IgD-negative memory B cell (primary cell): ENCODE data around the gene RELN. TPM values are rescaled to one million over a fixed set of nuclear protein-coding genes. Genes with fewer than 3 reads are reported as not detected.
A peak's percentile ranks its signal among the peaks of the same experiment; 100 is the strongest.

Source experiments
- H3K27ac Mint-ChIP-seq, 3 donors: one replicate each; pipeline ENCODE4 v1.8.0; 2020 to 2022; ENCODE audit warnings: mild to moderate bottlenecking in 3 of 3, mixed read lengths in 3 of 3, moderate library complexity in 1 of 3
- H3K27me3 Mint-ChIP-seq: one replicate; pipeline ENCODE4 v1.8.0; 2021; ENCODE audit warnings: mixed read lengths
- H3K36me3 Mint-ChIP-seq: one replicate; pipeline ENCODE4 v1.8.0; 2020; ENCODE audit warnings: mild to moderate bottlenecking, mixed read lengths
- H3K4me1 Mint-ChIP-seq, 3 donors: one replicate each; pipeline ENCODE4 v1.8.0; 2020 to 2022; ENCODE audit warnings: mixed read lengths in 3 of 3, mild to moderate bottlenecking in 1 of 3
- H3K4me3 Mint-ChIP-seq, 4 donors: one replicate each; pipeline ENCODE4 v1.8.0; 2020 to 2022; ENCODE audit warnings: mild to moderate bottlenecking in 4 of 4, mixed read lengths in 4 of 4, moderate library complexity in 3 of 4
- H3K9me3 Mint-ChIP-seq, 3 donors: one replicate each; pipeline ENCODE4 v1.8.0; 2020 to 2021; ENCODE audit warnings: mixed read lengths in 3 of 3, mild to moderate bottlenecking in 1 of 3
- polyA plus RNA-seq: library from polyadenylated mRNA; unstranded; fragments of 300-500 nt; fragmentation: Illumina TruSeq; gene quantifications from one replicate; pipeline ENCODE4 v1.2.3, GENCODE V29; 2021

The RELN gene
- polyA plus RNA-seq, 1 donor from 2014 or later, result not detected

DNA sequence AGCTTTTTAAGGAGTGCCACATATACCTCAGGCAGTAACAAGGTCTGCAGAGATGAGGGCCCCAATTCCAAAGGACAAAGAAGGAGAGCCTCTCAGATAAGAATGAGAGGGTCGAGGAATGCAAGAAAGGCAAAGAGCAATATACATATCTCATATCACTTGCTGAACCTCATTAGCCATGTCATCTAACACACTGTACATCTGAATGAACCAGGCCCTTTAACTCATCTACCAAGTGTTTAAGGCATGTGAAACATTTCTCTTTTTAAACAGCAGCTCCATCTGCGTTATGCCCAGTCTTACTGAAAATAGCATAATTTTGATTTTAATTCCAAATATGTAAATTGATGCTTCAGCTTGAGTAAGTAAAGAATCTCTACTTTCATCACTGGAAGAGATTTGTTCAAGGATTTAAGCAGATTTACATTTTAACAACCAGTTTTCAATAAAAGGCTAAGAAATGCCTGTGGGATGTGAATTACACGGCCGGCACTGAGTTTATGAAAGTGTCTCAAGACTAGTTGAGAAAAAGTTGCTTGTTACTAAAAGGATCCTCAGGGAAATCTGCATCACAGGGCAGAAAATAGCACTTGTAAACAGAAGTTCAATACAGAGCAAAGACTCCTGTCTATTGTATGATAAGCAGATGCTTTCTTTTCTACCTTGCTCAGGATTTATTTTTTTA lies 419.7 kb downstream of the RELN start:
- Mint-ChIP-seq H3K36me3 (no peaks in the 10 kb centered on the region), H3K4me1 (peaks cover 0 to 2% (median 0%) of the 10 kb centered on the region in 3 donors), H3K27ac (no peak overlapping the region), H3K9me3 (no peaks in the 10 kb centered on the region), H3K27me3 (no peaks in the 10 kb centered on the region), H3K4me3 (no peak overlapping the region)

DNA sequence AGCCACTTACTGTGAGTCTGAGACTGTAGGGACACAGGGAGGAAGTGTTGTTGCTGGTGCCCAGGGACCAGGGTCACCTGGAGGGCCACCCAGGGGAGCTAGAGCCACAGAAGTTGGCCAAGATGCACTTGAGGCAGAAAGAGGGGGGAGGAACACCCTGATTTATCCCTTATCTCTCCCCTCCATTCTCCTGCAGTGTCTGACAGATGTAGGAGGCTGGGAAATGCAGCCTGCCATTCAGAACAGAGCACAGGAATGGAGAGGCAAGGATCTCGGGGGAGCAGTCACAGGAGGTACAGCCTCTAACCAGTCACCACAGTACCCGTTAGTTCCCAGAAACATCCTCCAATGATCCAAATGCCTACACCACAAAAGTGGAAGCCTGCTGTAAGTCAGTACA lies 425.0 kb downstream of the RELN start:
- H3K9me3 Mint-ChIP-seq, result no peaks in the 10 kb centered on the region
- no peaks in the 10 kb centered on the region for H3K36me3 Mint-ChIP-seq
- no peaks in the 10 kb centered on the region for H3K27me3 Mint-ChIP-seq
- H3K27ac Mint-ChIP-seq, result no peak overlapping the region
- H3K4me3 Mint-ChIP-seq, result no peak overlapping the region
- no peaks in the 10 kb centered on the region for H3K4me1 Mint-ChIP-seq

DNA sequence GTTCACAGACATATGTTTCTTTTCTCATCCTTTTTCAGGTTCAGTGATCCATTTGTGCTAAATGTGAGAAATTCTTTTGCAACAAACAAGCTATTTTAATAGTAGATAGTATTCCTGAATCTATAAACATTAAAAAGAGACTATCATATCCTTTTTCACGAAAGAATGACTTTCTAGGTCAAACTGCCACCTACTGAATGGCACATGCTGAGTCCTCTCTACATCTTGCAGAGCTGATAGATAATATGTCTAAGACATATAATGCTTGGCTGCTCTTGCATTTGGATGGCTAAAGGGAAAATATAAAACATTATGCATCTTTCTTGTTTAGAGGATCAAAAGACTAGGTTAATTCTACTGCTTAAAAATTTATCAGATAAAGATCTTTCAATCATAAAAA lies 429.3 kb downstream of the RELN start:
- Mint-ChIP-seq H3K27ac (no peak overlapping the region), H3K9me3 (no peaks in the 10 kb centered on the region), H3K36me3 (no peaks in the 10 kb centered on the region), H3K4me1 (no peaks in the 10 kb centered on the region), H3K27me3 (peaks cover 4% of the 10 kb centered on the region), H3K4me3 (no peak overlapping the region)

DNA sequence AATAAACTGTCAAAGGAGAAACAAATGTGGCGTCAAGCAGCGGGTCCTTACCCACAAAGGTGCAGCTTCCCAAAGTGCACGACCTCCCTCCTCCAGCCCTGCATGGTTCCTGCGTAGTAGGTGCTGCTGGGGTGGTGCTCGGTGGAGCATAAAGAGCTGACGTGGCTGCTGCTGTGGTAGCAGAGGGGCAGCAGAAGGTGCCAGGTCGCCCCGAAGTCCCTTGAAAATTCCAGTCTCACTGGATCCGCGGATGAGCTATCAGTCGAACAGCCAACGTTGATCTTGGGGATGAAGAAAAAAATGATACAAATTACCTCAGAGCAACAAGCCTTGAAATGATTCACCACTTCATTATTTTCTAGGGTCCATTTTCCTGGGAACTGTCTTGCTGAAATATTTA lies 438.4 kb downstream of the RELN start:
- H3K27ac Mint-ChIP-seq, result no peak overlapping the region
- peaks cover 6% of the 10 kb centered on the region for H3K27me3 Mint-ChIP-seq

DNA sequence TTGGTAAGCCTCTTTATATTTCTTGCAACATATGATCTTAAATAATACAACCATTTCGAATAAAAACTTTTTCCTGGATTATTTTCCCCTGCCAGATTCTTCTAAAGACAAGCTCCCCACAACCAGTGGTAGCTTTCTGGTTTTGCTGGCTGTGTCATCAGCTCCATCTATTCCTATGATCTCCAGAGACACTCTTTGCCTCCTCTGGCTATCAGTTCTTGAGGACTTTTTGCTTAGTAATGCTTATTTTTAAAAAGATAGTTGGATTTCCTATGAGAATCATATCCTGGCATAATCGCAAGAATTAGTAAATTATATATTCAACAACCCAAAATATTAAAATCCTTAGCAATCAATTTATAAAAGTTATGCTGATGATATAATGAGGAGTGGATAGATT lies 439.7 kb downstream of the RELN start:
- Mint-ChIP-seq H3K27ac (no peak overlapping the region), H3K4me1 (no peaks in the 10 kb centered on the region), H3K4me3 (no peak overlapping the region), H3K27me3 (peaks cover 3% of the 10 kb centered on the region), H3K9me3 (no peaks in the 10 kb centered on the region), H3K36me3 (no peaks in the 10 kb centered on the region)

More for the DNA sequence above, 438.4 kb downstream of the RELN start:
- Mint-ChIP-seq H3K4me1 (no peaks in the 10 kb centered on the region), H3K4me3 (no peak overlapping the region), H3K9me3 (no peaks in the 10 kb centered on the region), H3K36me3 (no peaks in the 10 kb centered on the region)

DNA sequence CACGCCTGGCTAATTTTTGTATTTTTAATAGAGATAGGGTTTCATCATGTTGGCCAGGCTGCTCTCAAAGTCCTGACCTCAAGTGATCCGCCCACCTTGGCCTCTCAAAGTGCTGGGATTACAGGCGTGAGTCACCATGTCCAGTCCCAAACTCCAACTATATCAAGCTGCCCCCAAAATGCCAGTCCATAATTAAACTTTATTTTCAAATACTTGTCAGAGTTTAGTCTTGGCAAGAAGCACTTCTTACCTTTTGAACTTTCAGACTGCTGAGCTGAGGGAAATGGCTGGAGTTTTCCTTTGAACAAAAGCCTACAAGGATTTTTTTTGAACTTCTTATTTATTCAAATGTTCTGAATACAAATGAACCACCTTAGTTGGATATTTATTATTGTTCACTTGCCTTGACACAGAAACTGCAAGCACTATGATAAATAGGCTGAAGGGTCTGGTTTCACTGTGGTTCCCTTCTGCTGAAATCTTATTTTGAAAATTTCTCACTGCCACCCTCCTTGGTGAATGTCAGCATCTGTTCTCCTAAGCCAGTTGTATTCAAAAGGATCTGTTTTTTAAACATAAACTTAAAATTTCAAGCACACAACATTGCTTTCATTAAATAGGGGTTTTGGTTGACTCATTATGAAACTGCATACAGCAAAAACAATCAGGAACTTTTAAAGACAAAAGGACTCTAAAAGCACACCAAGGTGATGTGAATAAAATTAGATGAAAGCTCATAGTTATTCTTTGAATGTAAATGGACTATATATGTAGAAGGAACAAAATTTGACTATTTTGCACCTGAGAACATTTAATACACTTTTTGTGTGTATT lies 441.8 kb downstream of the RELN start:
- Mint-ChIP-seq H3K27me3 (peaks cover 3% of the 10 kb centered on the region), H3K9me3 (no peaks in the 10 kb centered on the region), H3K4me3 (no peak overlapping the region), H3K36me3 (no peaks in the 10 kb centered on the region), H3K4me1 (no peaks in the 10 kb centered on the region), H3K27ac (no peak overlapping the region)

DNA sequence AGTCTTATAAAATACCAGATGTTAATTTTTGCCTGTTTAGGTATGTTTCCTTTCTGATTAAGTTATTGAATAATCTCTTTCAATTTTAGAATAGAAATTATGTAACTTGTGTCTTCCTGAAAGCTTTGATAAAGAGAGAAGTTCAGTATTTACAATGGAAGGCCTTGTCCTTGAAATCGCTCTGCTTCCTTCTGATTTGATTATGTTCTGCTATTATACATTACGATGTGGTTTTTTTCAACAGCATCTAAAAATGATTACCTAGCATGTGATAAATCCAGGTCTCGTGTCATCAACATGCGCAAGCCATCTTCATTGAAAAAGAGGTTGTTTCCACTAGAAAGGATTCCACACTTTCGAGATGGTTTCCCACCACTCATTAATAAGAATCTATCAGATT lies 447.0 kb downstream of the RELN start:
- no peaks in the 10 kb centered on the region for H3K9me3 Mint-ChIP-seq
- no peak overlapping the region for H3K27ac Mint-ChIP-seq
- no peaks in the 10 kb centered on the region for H3K4me1 Mint-ChIP-seq
- no peak overlapping the region for H3K4me3 Mint-ChIP-seq
- no peaks in the 10 kb centered on the region for H3K36me3 Mint-ChIP-seq
- peaks cover 4% of the 10 kb centered on the region for H3K27me3 Mint-ChIP-seq

DNA sequence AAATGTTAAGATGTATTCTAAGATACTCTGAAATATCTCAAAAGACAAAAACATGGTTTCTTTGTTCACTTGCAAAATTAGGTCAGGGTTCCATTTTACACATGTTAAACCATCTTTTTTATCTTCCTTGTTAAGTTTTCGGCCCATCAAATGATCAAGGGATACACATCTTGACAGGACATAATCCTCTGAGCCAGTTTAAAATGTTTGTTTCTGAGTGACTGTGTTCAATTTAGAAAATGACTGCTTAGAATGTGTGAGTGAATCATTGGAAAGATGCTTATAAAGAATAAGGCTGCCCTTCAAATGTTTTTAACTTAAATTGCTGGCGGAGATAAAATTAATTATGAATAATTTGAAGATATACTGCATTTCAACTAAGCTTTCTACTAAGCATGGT lies 447.5 kb downstream of the RELN start:
- H3K27ac Mint-ChIP-seq, result no peak overlapping the region
- no peak overlapping the region for H3K4me3 Mint-ChIP-seq
- no peaks in the 10 kb centered on the region for H3K9me3 Mint-ChIP-seq
- H3K27me3 Mint-ChIP-seq, result peaks cover 4% of the 10 kb centered on the region
- H3K36me3 Mint-ChIP-seq, result no peaks in the 10 kb centered on the region
- H3K4me1 Mint-ChIP-seq, result no peaks in the 10 kb centered on the region

DNA sequence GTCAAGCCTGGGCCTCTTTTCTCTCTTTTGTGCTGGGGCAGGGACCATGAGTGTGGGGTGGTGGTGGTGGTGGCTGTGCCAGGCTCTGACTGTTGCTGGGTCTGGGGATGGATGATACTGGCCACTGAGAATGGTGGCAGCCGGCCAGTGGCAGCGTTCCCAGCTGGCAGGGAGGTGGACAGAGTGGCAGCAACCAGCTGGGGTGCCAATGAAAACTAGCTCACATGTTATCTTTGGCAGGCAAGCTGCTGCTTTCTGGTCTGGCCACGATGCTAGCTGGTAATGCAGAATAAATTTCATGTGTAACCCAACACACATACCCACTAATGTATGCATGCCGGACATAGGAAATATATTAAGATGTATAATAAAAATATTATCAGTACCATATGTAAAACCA lies 448.4 kb downstream of the RELN start:
- Mint-ChIP-seq H3K4me1 (no peaks in the 10 kb centered on the region), H3K4me3 (no peak overlapping the region), H3K27ac (no peak overlapping the region), H3K9me3 (no peaks in the 10 kb centered on the region), H3K27me3 (peaks cover 4% of the 10 kb centered on the region), H3K36me3 (no peaks in the 10 kb centered on the region)

DNA sequence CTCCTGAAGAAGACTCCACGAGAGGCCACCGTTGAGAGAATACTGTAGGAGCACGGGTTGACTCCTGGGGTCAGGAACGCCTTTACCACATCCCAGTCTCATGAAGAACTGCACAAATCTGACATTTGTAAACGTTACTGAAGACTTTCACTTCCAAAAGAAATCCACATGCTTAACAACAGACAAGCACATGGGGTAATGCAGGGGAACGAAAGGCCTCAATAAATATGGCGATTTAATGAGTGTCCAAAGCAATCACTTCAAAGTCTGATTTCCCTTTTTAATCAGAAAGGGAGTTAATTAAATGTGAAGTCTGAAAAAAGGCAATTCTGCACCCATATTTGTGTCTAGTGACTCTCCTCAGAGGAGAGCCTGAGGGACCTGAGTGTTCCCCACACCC lies 449.1 kb downstream of the RELN start:
- peaks cover 4% of the 10 kb centered on the region for H3K27me3 Mint-ChIP-seq
- no peaks in the 10 kb centered on the region for H3K9me3 Mint-ChIP-seq
- H3K4me3 Mint-ChIP-seq, result peak overlapping the region in 1 of 4 donors; percentile 30
- no peaks in the 10 kb centered on the region for H3K4me1 Mint-ChIP-seq
- H3K36me3 Mint-ChIP-seq, result no peaks in the 10 kb centered on the region
- no peak overlapping the region for H3K27ac Mint-ChIP-seq

DNA sequence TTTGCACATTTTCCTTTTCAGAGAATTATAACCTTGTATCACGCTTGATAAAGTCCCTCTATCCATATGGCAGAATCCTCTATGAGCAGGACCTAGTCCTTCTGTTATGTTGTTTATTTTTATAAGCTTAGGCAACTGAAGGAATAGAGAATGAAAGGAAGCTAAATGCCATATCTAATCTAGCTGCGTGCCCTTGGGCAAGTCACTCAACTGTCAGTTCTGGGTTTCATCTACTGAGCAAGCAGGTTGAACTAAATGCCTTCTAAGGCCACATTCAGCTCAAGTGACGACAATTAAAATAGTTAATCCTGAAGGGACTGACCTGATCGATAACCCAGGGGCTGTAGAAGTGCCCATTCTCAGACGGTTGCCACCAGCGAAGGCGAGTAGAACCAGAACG lies 449.6 kb downstream of the RELN start:
- Mint-ChIP-seq H3K36me3 (no peaks in the 10 kb centered on the region), H3K27me3 (peaks cover 4% of the 10 kb centered on the region)

DNA sequence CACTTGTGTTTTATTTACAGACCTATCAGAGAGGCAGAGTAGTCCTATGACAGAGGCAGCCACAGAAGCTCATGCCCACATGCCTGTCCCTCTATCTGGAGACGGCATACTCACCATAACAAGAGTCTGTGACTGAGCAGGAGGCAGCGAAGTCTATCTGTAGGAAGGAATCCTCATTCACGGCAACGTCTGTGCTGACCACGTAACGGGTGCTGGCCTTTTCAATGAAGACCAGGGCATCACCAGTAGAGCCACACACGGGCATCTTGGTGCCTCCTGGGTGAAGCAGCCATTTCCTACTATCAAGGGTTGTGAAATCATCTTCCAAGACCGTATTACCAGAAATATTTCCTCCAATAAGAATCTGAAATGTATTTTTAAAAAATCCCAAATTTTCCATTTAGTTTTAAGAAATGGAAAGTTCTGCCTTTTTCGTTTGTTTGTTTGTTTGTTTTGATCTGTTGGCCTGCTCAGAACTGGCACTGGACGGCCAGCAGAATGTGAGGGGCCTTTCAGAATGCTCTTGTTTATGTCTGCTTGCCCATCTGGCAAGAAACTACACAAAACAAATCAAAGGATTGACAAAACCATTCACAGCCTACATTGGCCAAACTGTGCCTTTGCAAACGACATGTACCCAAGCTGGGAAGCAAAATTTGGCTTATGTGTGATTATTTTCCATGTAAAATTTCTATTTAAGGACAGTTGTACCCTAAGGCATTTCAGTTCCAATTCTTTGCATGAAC lies 450.3 kb downstream of the RELN start:
- Mint-ChIP-seq H3K27ac (no peak overlapping the region), H3K36me3 (no peaks in the 10 kb centered on the region), H3K4me1 (no peaks in the 10 kb centered on the region), H3K27me3 (peaks cover 4% of the 10 kb centered on the region), H3K4me3 (no peak overlapping the region), H3K9me3 (no peaks in the 10 kb centered on the region)

More for the DNA sequence above, 449.6 kb downstream of the RELN start:
- H3K4me3 Mint-ChIP-seq, result peak overlapping the region in 1 of 4 donors; percentile 30
- no peak overlapping the region for H3K27ac Mint-ChIP-seq
- no peaks in the 10 kb centered on the region for H3K4me1 Mint-ChIP-seq
- no peaks in the 10 kb centered on the region for H3K9me3 Mint-ChIP-seq

DNA sequence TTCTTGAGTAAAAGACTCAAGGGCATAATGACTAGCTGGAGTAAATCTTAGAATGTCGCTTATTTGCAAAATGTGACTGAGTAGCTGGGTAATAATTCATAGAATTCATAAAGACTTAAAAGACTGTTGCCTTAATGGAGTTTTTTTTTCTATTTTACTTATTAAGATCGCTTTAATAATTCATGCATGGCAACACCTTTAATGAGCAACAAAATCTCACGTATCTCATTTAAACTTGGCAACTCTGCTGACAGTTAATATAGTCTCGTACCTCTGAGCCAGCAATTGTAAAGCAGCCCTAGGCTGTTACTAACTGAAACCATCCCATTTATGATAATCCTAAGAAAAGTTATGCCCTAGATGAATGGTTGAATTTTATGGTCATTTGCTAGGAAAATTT lies 455.7 kb downstream of the RELN start:
- Mint-ChIP-seq H3K27me3 (peaks cover 2% of the 10 kb centered on the region), H3K4me3 (no peak overlapping the region), H3K36me3 (no peaks in the 10 kb centered on the region), H3K4me1 (no peaks in the 10 kb centered on the region), H3K9me3 (peaks cover 0 to 2% (median 0%) of the 10 kb centered on the region in 3 donors), H3K27ac (no peak overlapping the region)

DNA sequence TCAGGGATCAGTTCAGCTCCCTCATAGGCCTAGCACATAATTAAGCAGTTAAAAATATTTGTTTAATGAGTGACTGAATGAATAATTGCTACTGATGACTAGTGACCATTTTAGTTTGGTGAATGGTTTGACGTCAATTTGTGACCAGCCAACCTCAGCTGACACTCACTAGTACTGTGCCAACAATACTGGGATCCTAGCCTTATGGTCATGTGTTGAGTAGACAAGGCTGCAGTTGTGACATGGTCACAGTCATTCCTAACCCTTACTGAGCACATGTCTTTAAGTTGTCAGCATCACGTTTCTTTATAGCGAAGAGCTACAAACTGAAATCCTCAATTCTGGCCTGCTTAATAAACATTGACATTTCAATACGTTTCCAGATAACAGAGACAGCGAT lies 456.5 kb downstream of the RELN start:
- Mint-ChIP-seq H3K27ac (no peak overlapping the region), H3K4me1 (no peaks in the 10 kb centered on the region), H3K36me3 (no peaks in the 10 kb centered on the region), H3K27me3 (peaks cover 2% of the 10 kb centered on the region), H3K9me3 (peaks cover 0 to 2% (median 0%) of the 10 kb centered on the region in 3 donors), H3K4me3 (no peak overlapping the region)

DNA sequence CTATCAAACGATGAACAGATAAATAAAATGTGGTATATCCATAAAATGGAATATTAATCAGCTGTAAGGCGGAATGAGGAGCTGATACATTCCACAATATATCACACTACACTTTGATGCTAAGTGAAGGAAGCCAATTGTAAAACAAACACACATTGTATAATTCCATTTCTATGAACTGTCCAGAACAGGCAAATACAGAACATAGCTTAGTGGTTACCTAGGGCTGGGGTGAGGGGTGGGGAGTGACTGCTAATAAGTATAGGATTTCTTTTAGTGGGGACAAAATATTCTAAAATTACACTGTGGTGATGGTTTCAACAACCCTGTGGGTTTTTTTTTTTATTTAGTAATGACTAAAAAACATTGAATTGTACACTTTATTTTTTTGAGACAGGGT lies 461.3 kb downstream of the RELN start:
- no peak overlapping the region for H3K4me3 Mint-ChIP-seq
- H3K36me3 Mint-ChIP-seq, result no peaks in the 10 kb centered on the region
- H3K4me1 Mint-ChIP-seq, result no peaks in the 10 kb centered on the region
- no peak overlapping the region for H3K27ac Mint-ChIP-seq
- peaks cover 2% of the 10 kb centered on the region for H3K27me3 Mint-ChIP-seq
- peaks cover 0 to 2% (median 0%) of the 10 kb centered on the region in 3 donors for H3K9me3 Mint-ChIP-seq
